Heart right ventricle (tissue), 16 donors: Measurements from ENCODE around the gene ANXA3. TPM values are rescaled to one million over a fixed set of nuclear protein-coding genes. Genes with fewer than 3 reads are reported as not detected.

Source experiments
- ATAC-seq, 8 donors: fragments of 200-7000 bp; cut with Tn5 transposase; one replicate each; pipeline ENCODE4 v1.9.1; 2020; ENCODE audit warnings: mild to moderate bottlenecking in 8 of 8, moderate library complexity in 8 of 8, moderate number of reproducible peaks in 1 of 8
- DNase-seq, 2 donors: peaks; one replicate each; pipeline ENCODE4 v3.0.0-alpha.2; 2020
- H3K27ac ChIP-seq, 10 donors: fragments of 200-600 bp; sonication (generic) in 2 of 10; one replicate each; pipeline versions ENCODE4 v1.5.0 to v1.8.0; 2020 to 2022; ENCODE audit warnings: mild to moderate bottlenecking in 3 of 10
- H3K27me3 ChIP-seq, 7 donors: fragments of 200-600 bp; one replicate each; pipeline ENCODE4 v1.8.0; 2021 to 2022; ENCODE audit warnings: mild to moderate bottlenecking in 2 of 7
- H3K36me3 ChIP-seq, 9 donors: fragments of 200-600 bp; sonication (generic) in 1 of 9; one replicate each; pipeline versions ENCODE4 v1.5.0 to v1.8.0; 2020 to 2022; ENCODE audit warnings: mild to moderate bottlenecking in 2 of 9
- H3K4me1 ChIP-seq, 9 donors: fragments of 200-600 bp; sonication (generic) in 1 of 9; one replicate each; pipeline versions ENCODE4 v1.5.0 to v1.8.0; 2020 to 2022; ENCODE audit warnings: mild to moderate bottlenecking in 4 of 9
- H3K4me3 ChIP-seq, 10 donors: fragments of 200-600 bp; sonication (generic) in 2 of 10; one replicate each; pipeline versions ENCODE4 v1.5.0 to v1.8.0; 2020 to 2022; ENCODE audit warnings: mild to moderate bottlenecking in 7 of 10, moderate library complexity in 2 of 10
- H3K9me3 ChIP-seq, 11 donors: fragments of 200-600 bp in 10 of 11; sonication (generic) in 2 of 11; one replicate each; pipeline versions ENCODE4 v1.5.0 to v1.8.0; 2013 to 2022; ENCODE audit warnings: mild to moderate bottlenecking in 2 of 11, control low read depth in 1 of 11, moderate library complexity in 1 of 11
- CTCF ChIP-seq, 9 donors: fragments of 200-600 bp; sonication (generic) in 2 of 9; IDR thresholded peaks; one replicate each; pipeline versions ENCODE4 v1.5.0 to v1.8.0; 2021 to 2022; ENCODE audit warnings: antibody characterized with exemption in 9 of 9, mild to moderate bottlenecking in 5 of 9, moderate library complexity in 1 of 9
- WGBS, 2 donors: extraction: QIAGEN DNeasy Blood & Tissue Kit; methylation state at CpG; one replicate each; pipeline ENCODE4 v1.1.7; 2013; ENCODE audit warnings: inconsistent platforms in 1 of 2; 5-methylcytosine and 5-hydroxymethylcytosine counted together
- intact Hi-C, 10 donors: fragments of 100-400 bp; cut with DNase I; formaldehyde crosslinking; loops; one replicate each; pipeline versions ENCODE4 v1.11.1 to v1.14.2; 2022
- polyA plus RNA-seq, 2 donors: library from polyadenylated mRNA; stranded (reverse); fragments of 200-250 nt; gene quantifications; one replicate each; pipeline ENCODE4 v1.2.3, GENCODE V29; 2013
- total RNA-seq, 10 donors: library from RNA; stranded (reverse); fragmentation: NEBNext Ultra II Directional in 3 of 10; extraction: Animal tissue kit (Norgen Biotek cat#: 25700) in 3 of 10; gene quantifications; one replicate each; pipeline versions ENCODE4 v1.2.1 to v1.2.4, GENCODE V29; 2021 to 2023
- donor health status: Arrhythmogenic right ventricular cardiomyopathy.
- donor health status: ischemic (EF 13 %, LVEDD 7.1; RV severe dilation, severe dysfunction).
- donor health status: healthy with polysubstance abuse.
- donor health status: DM: no; HTN: yes; CAD: no.
- donor health status: DM: no; HTN: no; CAD: no.
- donor health status: ischemic (EF 25% LVEDD 6.9; RV normal size, moderate dysfunction).
- donor health status: ischemic (EF 25% LVEDD 5.7; RV mildly dilated, moderate dysfunction).
- donor health status: healthy.
- donor health status: DM: yes; HTN: yes; CAD: no.
- donor health status: Ischemic cardiomyopathy.
- donor health status: ischemic (EF 35%, LVEDD 5.7; RV mildly dilated, moderate dysfunction).
- donor health status: nonischemic (EF 11% LVEDD 7.7; RV severe dilation, severe dysfunction).
- donor health status: DM: yes; HTN: yes; CAD: no.
- donor health status: PGD.
- donor health status: ischemic (EF 29% LVEDD 5.4; RV normal size, mild dysfunction).
- donor health status: nonischemic (EF 23%, LVEDD 6.1; RV moderate dilation, normal function).

The ANXA3 gene
- total and polyA plus RNA-seq, 12 donors = 10.2 to 181 (median 19.3) TPM

GRCh38 chr4:78627046-78627965 lies 75.7 kb downstream of the ANXA3 start:
- Histone ChIP-seq H3K4me3 (no peak overlapping the region), H3K4me1 (peaks cover 0 to 31% (median 11%) of the 10 kb centered on the region in 9 donors), H3K27me3 (no peaks in the 10 kb centered on the region), H3K9me3 (no peaks in the 10 kb centered on the region), H3K27ac (no peak overlapping the region), H3K36me3 (no peaks in the 10 kb centered on the region)
- intact Hi-C loops = loop anchor here in 1 of 10 donors (10.0 kb wide), 1 partner anchor 147 kb away; the partner anchor contains the start of gene BMP2K
- WGBS, 2 donors = 97 to 98% methylated on average over 3 of the region's 3 CpGs
- DNase-seq = no peak
- ATAC-seq = no peak
- no peak for TF ChIP-seq CTCF (IDR thresholded peaks at IDR 0.05)

- Histone ChIP-seq H3K9me3 (no peaks in the 10 kb centered on the region), H3K36me3 (no peaks in the 10 kb centered on the region), H3K27ac (no peak overlapping the region), H3K4me1 (peaks cover 0 to 31% (median 11%) of the 10 kb centered on the region in 9 donors), H3K27me3 (no peaks in the 10 kb centered on the region), H3K4me3 (no peak overlapping the region)
- ATAC-seq = no peak
- intact Hi-C loops = loop anchor here in 1 of 10 donors (10.0 kb wide), 1 partner anchor 147 kb away; the partner anchor contains the start of gene BMP2K
- WGBS, 2 donors = 94 to 99% methylated on average over 4 of the region's 4 CpGs
- DNase-seq = no peak
- TF ChIP-seq CTCF (IDR thresholded peaks at IDR 0.05) = no peak
These were observed 76.6 kb downstream of the ANXA3 start for GRCh38 chr4:78627966-78628678.

- Histone ChIP-seq H3K27me3 (no peaks in the 10 kb centered on the region), H3K4me3 (no peak overlapping the region), H3K9me3 (no peaks in the 10 kb centered on the region), H3K27ac (peak overlapping the region in 6 of 10 donors; percentile 22 to 85 (median 43)), H3K36me3 (no peaks in the 10 kb centered on the region), H3K4me1 (peaks cover 0 to 45% (median 18%) of the 10 kb centered on the region in 9 donors)
- peak in 3 of 8 donors; percentile 34 to 49 (median 41) for ATAC-seq
- no peak for DNase-seq
- TF ChIP-seq CTCF (IDR thresholded peaks at IDR 0.05) = no peak
- intact Hi-C loops = loop anchor here in 2 of 10 donors (5.0 to 10.0 kb wide), 2 partner anchors 142 to 145 kb away; partner anchors contain the start of gene BMP2K (in 1 of the 2)
- 63 to 75% methylated on average over 4 of the region's 4 CpGs for WGBS, 2 donors
These were observed 78.5 kb downstream of the ANXA3 start for GRCh38 chr4:78629991-78630541.

GRCh38 chr4:78630615-78631014 lies 79.0 kb downstream of the ANXA3 start:
- no peaks in the 10 kb centered on the region for H3K9me3 ChIP-seq
- H3K27ac ChIP-seq = peak overlapping the region in 3 of 10 donors; percentile 40 to 85 (median 49)
- DNase-seq (no peak), ATAC-seq (peak in 1 of 8 donors; percentile 35)
- TF ChIP-seq CTCF (IDR thresholded peaks at IDR 0.05) = no peak
- H3K27me3 ChIP-seq = no peaks in the 10 kb centered on the region
- intact Hi-C loops = loop anchor here in 1 of 10 donors (5.0 kb wide), 1 partner anchor 142 kb away; no protein-coding TSS in a partner anchor
- H3K4me1 ChIP-seq = peaks cover 0 to 45% (median 18%) of the 10 kb centered on the region in 9 donors
- WGBS, 2 donors = 64% methylated on average over 2 of the region's 2 CpGs
- no peaks in the 10 kb centered on the region for H3K36me3 ChIP-seq
- H3K4me3 ChIP-seq = no peak overlapping the region
